GM23338 (cell line): Measurements from ENCODE around the gene USP48. TPM values are rescaled to one million over a fixed set of nuclear protein-coding genes. Genes with fewer than 3 reads are reported as not detected.

Experiments
- ATAC-seq: fragments of 200-7000 bp; cut with Tn5 transposase; 3 replicates; pipeline ENCODE4 v1.9.1; 2020
- DNase-seq: peaks from one replicate; pipeline ENCODE4 v3.0.0-alpha.2; 2015; ENCODE audit warnings: low spot score
- H2AFZ ChIP-seq: fragments of 200-600 bp; sonication (generic); 2 replicates; pipeline ENCODE4 v1.8.0; 2016; ENCODE audit warnings: antibody characterized with exemption, mild to moderate bottlenecking, moderate library complexity
- H3F3A ChIP-seq: fragments of 200-600 bp; sonication (generic); replicated peaks from 2 replicates; pipeline ENCODE4 v1.8.0; 2017; ENCODE audit warnings: antibody characterized with exemption, mixed run types, low read depth
- H3K27ac ChIP-seq: fragments of 200-600 bp; sonication (generic); 2 replicates; pipeline ENCODE4 v1.6.1; 2016; ENCODE audit warnings: low read depth
- H3K27me3 ChIP-seq: fragments of 200-600 bp; sonication (generic); 2 replicates; pipeline ENCODE4 v1.8.0; 2016; ENCODE audit warnings: mild to moderate bottlenecking, mixed run types, moderate library complexity; ENCODE audit not compliant: insufficient read depth
- H3K36me3 ChIP-seq: fragments of 200-600 bp; sonication (generic); 2 replicates; pipeline ENCODE4 v1.8.0; 2016; ENCODE audit warnings: mild to moderate bottlenecking; ENCODE audit not compliant: insufficient read depth
- H3K4me1 ChIP-seq: fragments of 200-600 bp; sonication (generic); 2 replicates; pipeline ENCODE4 v1.8.0; 2016; ENCODE audit warnings: mild to moderate bottlenecking, moderate library complexity; ENCODE audit not compliant: insufficient read depth
- H3K4me2 ChIP-seq: fragments of 200-600 bp; sonication (generic); 2 replicates; pipeline ENCODE4 v1.7.1; 2017; ENCODE audit warnings: mixed run types
- H3K4me3 ChIP-seq: fragments of 200-600 bp; sonication (generic); 2 replicates; pipeline ENCODE4 v1.6.1; 2016; ENCODE audit warnings: mixed run types
- H3K79me2 ChIP-seq: fragments of 200-600 bp; sonication (generic); replicated peaks from 2 replicates; pipeline ENCODE4 v1.8.0; 2017; ENCODE audit warnings: mild to moderate bottlenecking; ENCODE audit not compliant: insufficient read depth
- H3K9me2 ChIP-seq: fragments of 200-600 bp; sonication (generic); 2 replicates; pipeline ENCODE4 v1.8.0; 2017; ENCODE audit not compliant: insufficient read depth
- H4K20me1 ChIP-seq: fragments of 200-600 bp; sonication (generic); replicated peaks from 2 replicates; pipeline ENCODE4 v1.8.0; 2017; ENCODE audit warnings: mild to moderate bottlenecking; ENCODE audit not compliant: insufficient read depth
- H3K27ac Mint-ChIP-seq: 2 replicates; pipeline ENCODE4 v1.8.0; 2020; ENCODE audit warnings: inconsistent platforms, mild to moderate bottlenecking, moderate library complexity, mixed read lengths
- H3K27me3 Mint-ChIP-seq: 3 replicates; pipeline ENCODE4 v1.8.0; 2022; ENCODE audit warnings: low read depth, mild to moderate bottlenecking, moderate library complexity, mixed read lengths, inconsistent platforms; ENCODE audit not compliant: insufficient read depth, poor library complexity
- H3K36me3 Mint-ChIP-seq: 3 replicates; pipeline ENCODE4 v1.8.0; 2021; ENCODE audit warnings: low read depth, mild to moderate bottlenecking, inconsistent platforms, moderate library complexity, mixed read lengths
- H3K4me1 Mint-ChIP-seq: 3 replicates; pipeline ENCODE4 v1.8.0; 2020; ENCODE audit warnings: mild to moderate bottlenecking, inconsistent platforms, mixed read lengths
- H3K4me3 Mint-ChIP-seq: 3 replicates; pipeline ENCODE4 v1.8.0; 2021; ENCODE audit warnings: moderate library complexity, mild to moderate bottlenecking, inconsistent platforms, mixed read lengths
- H3K9me3 Mint-ChIP-seq: 3 replicates; pipeline ENCODE4 v1.8.0; 2020; ENCODE audit warnings: moderate library complexity, mild to moderate bottlenecking, inconsistent platforms, mixed read lengths
- CREB1 ChIP-seq: fragments of 250-450 bp; sonication (Bioruptor Pico); IDR thresholded peaks from 2 replicates; pipeline ENCODE4 v1.5.0; 2020; ENCODE audit warnings: low read depth, mild to moderate bottlenecking, moderate library complexity
- NANOG ChIP-seq: IDR thresholded peaks from 2 replicates; pipeline ENCODE4 v1.6.1; 2016; ENCODE audit warnings: antibody characterized with exemption, borderline replicate concordance
- STAT1 ChIP-seq: IDR thresholded peaks from one replicate; pipeline ENCODE4 v1.6.1; 2016; ENCODE audit warnings: antibody characterized with exemption; ENCODE audit not compliant: unreplicated experiment
- ZNF114 ChIP-seq: fragments of 250-450 bp; sonication (Bioruptor Pico); IDR thresholded peaks from 2 replicates; pipeline ENCODE4 v1.5.0; 2020; ENCODE audit warnings: mild to moderate bottlenecking, moderate library complexity
- ZNF331 ChIP-seq: fragments of 250-450 bp; sonication (Bioruptor Pico); IDR thresholded peaks from 2 replicates; pipeline ENCODE4 v1.5.0; 2020; ENCODE audit warnings: low read depth, mild to moderate bottlenecking, moderate library complexity
- polyA plus RNA-seq: library from polyadenylated mRNA; unstranded; fragments of >200 nt; fragmentation: Nextera tagmentation; extraction: Ambion mirVana; gene quantifications from 2 replicates; pipeline ENCODE4 v1.2.1, GENCODE V29; 2016
- total RNA-seq: library from RNA; depleted of rRNA; stranded (reverse); fragments of >200 nt; shearing (Covaris generic); gene quantifications from 2 replicates; pipeline ENCODE4 v1.2.3, GENCODE V29; 2014
- TF ChIP-seq, protein P1 (sequence below): fragments of 250-450 bp; sonication (Bioruptor Pico); IDR thresholded peaks from 2 replicates; pipeline ENCODE4 v1.5.0; 2020; ENCODE audit warnings: mild to moderate bottlenecking, moderate library complexity
- TF ChIP-seq, protein P2 (sequence below): IDR thresholded peaks from one replicate; pipeline ENCODE4 v1.6.1; 2018; ENCODE audit warnings: antibody characterized with exemption; ENCODE audit not compliant: unreplicated experiment

The USP48 gene
- total and polyA plus RNA-seq, 2 experiments from 2014 or later = 85.9 to 151 TPM

DNA sequence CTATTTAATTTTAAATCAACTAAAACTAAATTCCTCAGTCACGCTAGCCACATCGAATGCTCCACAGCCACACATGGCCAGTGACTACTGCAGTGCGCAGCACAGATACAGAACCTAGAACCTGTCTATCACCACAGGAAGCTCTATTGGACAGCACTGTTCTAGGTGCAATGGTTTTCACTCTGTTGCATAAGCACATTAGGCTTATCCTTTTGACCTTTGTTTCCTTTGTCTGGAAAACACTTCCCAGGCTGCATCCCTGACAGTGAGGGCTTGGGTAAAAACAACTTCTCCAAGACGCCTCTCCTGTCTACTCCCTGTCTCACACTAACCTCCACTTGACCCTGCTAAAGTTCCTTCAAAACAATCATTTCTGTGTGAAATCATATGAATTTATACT lies 80.2 kb downstream of the USP48 start (continued):
- TF ChIP-seq, protein P1, sequence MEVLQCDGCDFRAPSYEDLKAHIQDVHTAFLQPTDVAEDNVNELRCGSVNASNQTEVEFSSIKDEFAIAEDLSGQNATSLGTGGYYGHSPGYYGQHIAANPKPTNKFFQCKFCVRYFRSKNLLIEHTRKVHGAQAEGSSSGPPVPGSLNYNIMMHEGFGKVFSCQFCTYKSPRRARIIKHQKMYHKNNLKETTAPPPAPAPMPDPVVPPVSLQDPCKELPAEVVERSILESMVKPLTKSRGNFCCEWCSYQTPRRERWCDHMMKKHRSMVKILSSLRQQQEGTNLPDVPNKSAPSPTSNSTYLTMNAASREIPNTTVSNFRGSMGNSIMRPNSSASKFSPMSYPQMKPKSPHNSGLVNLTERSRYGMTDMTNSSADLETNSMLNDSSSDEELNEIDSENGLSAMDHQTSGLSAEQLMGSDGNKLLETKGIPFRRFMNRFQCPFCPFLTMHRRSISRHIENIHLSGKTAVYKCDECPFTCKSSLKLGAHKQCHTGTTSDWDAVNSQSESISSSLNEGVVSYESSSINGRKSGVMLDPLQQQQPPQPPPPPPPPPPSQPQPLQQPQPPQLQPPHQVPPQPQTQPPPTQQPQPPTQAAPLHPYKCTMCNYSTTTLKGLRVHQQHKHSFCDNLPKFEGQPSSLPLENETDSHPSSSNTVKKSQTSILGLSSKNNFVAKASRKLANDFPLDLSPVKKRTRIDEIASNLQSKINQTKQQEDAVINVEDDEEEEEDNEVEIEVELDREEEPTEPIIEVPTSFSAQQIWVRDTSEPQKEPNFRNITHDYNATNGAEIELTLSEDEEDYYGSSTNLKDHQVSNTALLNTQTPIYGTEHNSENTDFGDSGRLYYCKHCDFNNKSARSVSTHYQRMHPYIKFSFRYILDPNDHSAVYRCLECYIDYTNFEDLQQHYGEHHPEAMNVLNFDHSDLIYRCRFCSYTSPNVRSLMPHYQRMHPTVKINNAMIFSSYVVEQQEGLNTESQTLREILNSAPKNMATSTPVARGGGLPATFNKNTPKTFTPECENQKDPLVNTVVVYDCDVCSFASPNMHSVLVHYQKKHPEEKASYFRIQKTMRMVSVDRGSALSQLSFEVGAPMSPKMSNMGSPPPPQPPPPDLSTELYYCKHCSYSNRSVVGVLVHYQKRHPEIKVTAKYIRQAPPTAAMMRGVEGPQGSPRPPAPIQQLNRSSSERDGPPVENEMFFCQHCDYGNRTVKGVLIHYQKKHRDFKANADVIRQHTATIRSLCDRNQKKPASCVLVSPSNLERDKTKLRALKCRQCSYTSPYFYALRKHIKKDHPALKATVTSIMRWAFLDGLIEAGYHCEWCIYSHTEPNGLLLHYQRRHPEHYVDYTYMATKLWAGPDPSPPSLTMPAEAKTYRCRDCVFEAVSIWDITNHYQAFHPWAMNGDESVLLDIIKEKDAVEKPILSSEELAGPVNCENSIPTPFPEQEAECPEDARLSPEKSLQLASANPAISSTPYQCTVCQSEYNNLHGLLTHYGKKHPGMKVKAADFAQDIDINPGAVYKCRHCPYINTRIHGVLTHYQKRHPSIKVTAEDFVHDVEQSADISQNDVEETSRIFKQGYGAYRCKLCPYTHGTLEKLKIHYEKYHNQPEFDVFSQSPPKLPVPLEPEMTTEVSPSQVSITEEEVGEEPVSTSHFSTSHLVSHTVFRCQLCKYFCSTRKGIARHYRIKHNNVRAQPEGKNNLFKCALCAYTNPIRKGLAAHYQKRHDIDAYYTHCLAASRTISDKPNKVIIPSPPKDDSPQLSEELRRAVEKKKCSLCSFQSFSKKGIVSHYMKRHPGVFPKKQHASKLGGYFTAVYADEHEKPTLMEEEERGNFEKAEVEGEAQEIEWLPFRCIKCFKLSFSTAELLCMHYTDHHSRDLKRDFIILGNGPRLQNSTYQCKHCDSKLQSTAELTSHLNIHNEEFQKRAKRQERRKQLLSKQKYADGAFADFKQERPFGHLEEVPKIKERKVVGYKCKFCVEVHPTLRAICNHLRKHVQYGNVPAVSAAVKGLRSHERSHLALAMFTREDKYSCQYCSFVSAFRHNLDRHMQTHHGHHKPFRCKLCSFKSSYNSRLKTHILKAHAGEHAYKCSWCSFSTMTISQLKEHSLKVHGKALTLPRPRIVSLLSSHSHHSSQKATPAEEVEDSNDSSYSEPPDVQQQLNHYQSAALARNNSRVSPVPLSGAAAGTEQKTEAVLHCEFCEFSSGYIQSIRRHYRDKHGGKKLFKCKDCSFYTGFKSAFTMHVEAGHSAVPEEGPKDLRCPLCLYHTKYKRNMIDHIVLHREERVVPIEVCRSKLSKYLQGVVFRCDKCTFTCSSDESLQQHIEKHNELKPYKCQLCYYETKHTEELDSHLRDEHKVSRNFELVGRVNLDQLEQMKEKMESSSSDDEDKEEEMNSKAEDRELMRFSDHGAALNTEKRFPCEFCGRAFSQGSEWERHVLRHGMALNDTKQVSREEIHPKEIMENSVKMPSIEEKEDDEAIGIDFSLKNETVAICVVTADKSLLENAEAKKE (CRISPR knock-in tag) = no peak
- no peak for TF ChIP-seq ZNF114 (CRISPR knock-in tag)

- no peak overlapping the region for H3K27ac ChIP-seq
- Mint-ChIP-seq H3K4me1 (peaks cover 21% of the 10 kb centered on the region), H3K9me3 (no peaks in the 10 kb centered on the region), H3K4me3 (no peak overlapping the region), H3K36me3 (peaks cover 63% of the 10 kb centered on the region), H3K27me3 (peaks cover 2% of the 10 kb centered on the region), H3K27ac (no peak overlapping the region)
- no peaks in the 10 kb centered on the region for H3K27me3 ChIP-seq
- H3K79me2 ChIP-seq = no peaks in the 10 kb centered on the region
- no peak overlapping the region for H2AFZ ChIP-seq
- H3K4me3 ChIP-seq = no peak overlapping the region
- peaks cover 15% of the 10 kb centered on the region for H3K4me1 ChIP-seq
- ATAC-seq (no peak), DNase-seq (no peak)
- no peak overlapping the region for H3K4me2 ChIP-seq
- peaks cover 20% of the 10 kb centered on the region for H3K36me3 ChIP-seq
- H3F3A ChIP-seq = no peaks in the 10 kb centered on the region
- H3K9me2 ChIP-seq = no peaks in the 10 kb centered on the region
- peaks cover 5% of the 10 kb centered on the region; the same call in 1 of the 2 replicates for H4K20me1 ChIP-seq
- TF ChIP-seq ZNF331 (CRISPR knock-in tag) (no peak), NANOG (no peak), STAT1 (no peak), CREB1 (CRISPR knock-in tag) (no peak)
- TF ChIP-seq, protein P2, sequence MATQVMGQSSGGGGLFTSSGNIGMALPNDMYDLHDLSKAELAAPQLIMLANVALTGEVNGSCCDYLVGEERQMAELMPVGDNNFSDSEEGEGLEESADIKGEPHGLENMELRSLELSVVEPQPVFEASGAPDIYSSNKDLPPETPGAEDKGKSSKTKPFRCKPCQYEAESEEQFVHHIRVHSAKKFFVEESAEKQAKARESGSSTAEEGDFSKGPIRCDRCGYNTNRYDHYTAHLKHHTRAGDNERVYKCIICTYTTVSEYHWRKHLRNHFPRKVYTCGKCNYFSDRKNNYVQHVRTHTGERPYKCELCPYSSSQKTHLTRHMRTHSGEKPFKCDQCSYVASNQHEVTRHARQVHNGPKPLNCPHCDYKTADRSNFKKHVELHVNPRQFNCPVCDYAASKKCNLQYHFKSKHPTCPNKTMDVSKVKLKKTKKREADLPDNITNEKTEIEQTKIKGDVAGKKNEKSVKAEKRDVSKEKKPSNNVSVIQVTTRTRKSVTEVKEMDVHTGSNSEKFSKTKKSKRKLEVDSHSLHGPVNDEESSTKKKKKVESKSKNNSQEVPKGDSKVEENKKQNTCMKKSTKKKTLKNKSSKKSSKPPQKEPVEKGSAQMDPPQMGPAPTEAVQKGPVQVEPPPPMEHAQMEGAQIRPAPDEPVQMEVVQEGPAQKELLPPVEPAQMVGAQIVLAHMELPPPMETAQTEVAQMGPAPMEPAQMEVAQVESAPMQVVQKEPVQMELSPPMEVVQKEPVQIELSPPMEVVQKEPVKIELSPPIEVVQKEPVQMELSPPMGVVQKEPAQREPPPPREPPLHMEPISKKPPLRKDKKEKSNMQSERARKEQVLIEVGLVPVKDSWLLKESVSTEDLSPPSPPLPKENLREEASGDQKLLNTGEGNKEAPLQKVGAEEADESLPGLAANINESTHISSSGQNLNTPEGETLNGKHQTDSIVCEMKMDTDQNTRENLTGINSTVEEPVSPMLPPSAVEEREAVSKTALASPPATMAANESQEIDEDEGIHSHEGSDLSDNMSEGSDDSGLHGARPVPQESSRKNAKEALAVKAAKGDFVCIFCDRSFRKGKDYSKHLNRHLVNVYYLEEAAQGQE = no peak
Observed at GRCh38 chr1:21701401-21701800, 81.5 kb downstream of the USP48 start.
